Kidney tubule cell (primary cell): ENCODE data around the gene HMGB1.
A peak's percentile ranks its signal among the peaks of the same experiment; 100 is the strongest.

Source experiments
- DNase-seq: peaks from one replicate; pipeline ENCODE4 v3.0.0-alpha.2; 2018; ENCODE audit warnings: low spot score

The HMGB1 gene

DNA sequence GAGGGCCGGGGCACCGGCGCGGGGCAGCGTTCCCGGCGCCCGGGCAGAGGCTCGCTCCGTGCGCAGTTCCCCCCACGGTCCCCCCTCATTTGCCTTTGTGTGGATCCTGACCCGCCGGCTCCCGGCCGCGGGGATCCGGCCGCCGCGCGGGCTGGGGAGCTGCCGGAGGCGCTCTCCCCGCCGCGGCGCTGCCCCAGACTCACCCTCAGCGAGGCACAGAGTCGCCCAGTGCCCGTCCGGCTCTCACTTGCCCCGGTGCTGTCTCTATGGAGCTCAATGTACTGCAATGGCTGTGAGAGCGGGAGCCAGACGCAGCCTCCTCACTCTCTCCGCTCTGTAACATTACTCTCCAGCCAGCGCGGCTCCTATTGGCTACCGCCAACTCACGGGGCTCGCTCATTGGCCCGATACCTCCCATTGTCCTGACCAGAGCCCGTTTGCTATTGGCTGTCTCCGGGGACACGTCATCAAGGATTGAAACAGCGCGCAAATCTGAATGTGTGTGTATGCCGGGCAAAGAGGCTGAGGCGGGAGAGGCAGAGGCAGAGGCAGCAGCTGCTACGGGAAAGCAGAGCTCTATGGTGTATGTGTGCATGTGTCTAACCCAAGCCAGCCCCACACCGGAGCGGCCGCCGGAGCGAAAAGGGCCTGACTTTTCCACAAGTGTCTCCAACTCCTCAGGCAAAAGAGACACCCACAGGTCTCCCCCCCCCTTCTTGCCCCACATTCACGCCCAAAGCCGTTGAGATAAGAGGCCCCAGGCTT lies at the start of gene HMGB1:
Gene HMGB1, minus strand, starts transcription at position 344 of the 765 bp plus-strand sequence. CDS start 2,256 bp downstream, outside the sequence.
- DNase-seq: peak; percentile 99

DNA sequence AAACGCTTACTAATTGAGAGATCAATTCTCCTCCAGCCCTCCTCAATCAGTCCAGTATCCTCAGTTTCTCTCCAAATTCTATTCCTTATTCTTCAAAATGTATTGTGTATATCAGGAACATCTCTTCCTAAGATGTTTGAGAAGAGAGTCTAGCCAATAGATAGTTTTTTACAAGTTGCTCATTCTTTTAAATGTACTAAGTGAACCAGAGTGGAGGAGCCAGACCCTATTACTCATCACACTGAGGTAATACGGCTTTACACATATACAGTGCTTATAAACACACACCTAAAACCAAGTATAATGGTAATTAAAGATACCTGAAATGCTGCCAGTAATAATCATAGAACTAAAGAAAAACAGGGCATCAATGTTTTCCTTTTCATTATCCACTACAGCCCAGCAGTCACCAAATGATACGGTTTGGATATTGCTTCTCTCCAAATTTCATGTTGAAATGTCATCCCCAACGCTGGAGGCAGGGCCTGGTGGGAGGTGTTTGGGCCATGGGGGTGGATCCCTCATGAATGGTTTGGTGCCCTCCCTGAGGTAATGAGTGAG lies 45.2 kb upstream of the HMGB1 start:
- DNase-seq: no peak

DNA sequence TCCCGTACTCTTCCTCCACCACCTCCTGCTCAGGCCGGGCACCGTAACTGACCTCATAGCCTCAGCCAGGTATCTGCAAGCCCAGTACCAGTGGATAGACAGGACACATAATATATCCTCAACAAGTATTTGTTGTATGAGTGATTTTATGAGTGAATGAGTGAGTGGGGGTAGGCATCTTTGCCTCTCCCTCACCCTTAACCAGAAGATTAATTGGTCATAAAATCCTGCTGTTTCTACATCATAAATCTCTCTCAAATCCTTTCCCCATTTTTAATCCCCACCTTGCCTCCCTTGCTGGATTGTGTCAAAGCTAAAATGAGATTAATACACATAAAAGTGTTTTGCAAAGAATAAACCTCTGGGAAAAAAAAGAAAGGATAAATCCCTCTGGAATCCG lies 44.4 kb upstream of the HMGB1 start:
- DNase-seq: no peak

DNA sequence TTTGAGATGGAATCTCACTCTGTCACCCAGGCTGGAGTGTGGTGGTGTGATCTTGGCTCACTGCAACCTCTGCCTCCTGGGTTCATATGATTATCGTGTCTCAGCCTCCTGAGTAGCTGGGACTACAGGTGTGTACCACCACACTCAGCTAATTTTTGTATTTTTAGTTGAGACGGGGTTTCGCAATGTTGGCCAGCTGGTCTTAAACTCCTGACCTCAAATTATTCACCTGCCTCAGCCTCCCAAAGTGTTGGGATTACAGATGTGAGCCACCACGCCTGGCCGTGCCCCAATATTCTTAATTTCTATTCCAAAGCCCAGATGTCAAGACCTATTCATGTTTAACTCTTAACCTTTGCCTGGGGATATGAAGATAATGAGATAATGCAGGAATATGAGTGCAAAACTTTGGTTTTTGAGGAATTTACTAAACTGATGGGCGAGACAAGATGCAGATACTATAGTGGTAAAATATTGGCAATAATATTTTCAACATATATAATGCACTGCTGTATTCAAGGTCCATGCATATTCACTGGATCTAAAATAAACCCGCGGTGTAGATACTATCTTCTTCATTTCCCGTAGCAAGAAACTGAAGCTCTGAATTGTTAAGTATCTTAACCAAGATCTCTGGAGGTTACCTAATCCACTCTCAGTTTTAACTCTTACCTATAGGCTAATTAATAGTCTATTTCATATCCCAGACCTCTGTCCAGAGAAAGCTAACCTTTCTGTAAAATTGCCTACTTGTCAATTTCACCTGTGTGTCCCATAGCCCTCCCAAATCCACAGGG lies 43.7 kb upstream of the HMGB1 start:
- no peak for DNase-seq

DNA sequence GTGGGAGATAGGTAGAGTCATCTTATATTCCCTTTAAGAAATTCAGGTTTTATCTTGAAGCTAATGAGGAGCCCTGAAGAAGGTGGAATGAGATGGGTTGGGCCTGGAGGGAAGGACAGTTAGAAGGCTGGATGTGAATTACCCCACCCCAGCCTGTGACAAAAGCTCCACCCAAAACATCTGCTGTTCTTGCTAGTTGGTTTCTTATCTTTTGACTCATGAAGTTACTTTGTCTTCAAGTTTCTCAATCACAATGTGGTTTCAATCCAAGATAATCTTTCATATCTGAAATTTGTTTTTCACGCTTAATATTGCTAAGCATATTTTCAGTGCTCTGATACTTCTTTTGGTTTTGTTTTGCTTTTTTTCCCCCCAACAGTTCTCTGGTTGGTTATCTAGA lies 38.3 kb upstream of the HMGB1 start:
- no peak for DNase-seq

DNA sequence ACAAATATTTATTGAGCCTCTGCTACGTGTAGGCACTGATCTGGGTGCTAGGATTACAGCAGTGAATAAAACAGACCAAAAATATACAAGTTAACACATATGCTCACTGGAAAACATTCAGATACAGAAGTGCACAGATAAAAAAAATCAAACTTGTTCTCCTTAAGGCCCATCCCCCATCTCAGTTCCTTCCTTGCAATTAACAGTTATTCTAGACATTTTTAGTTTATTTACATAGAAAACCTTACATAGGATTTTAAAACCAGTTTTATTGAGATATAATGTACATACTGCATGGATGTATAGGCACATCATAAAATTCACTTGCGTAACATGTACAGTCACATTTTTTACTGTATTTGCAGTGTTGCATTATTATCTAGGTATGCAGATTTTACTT lies 36.5 kb upstream of the HMGB1 start:
- no peak for DNase-seq

DNA sequence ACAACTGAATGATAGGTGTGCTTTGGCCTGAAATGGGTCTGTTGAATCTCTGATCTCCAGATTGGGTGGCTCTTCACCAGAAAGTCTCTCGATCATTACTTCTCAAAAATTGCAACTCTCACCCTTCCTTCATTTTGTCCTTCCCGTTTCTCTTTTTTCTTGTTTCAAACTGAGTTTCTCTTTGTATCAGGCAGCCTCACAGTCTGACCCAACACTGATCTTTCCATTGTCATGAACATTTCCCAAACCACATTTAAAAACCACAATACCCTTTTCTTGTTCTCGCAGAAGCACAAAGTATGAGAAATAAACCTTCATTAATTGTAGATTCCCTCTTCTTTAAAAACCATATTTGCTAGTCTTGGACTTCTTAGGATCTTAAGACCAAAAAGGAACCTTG lies 33.6 kb upstream of the HMGB1 start:
- DNase-seq: no peak

DNA sequence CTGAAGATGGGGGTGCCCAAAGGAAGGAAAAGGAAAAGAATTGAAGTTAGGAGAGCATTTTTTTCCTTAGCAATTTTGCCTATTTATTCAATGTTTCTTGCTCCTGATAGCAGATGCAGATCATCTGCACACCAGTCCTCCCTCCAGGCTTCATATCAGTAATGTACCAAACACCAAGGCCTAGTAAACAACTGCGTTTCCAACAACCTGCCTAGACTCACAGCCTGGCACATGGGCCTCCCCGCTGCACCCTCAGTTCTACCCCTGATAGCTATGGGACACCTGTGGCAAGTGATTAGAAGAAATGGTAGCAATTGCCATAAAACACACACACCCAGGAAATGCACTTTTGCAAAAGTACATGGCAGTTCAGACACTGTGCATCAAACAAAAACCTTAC lies 30.4 kb upstream of the HMGB1 start:
- no peak for DNase-seq

DNA sequence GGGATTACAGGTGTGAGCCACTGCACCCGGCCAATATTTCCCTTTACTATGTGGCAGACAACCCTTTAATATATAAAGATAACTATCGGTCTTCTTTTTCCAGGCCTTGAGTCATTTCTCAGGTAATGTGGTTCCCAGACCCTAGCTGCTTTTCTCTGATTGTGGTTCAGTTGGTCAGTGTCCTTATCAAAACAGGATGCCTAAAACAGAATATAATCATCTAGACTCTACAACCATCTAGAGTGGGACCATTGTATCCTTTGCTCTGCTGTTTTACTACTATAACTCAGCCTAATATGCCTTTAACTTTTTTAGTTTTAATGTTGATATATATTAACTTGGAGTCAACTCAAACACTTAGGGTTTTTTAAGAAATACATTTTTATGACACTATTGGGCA lies 30.0 kb upstream of the HMGB1 start:
- no peak for DNase-seq

DNA sequence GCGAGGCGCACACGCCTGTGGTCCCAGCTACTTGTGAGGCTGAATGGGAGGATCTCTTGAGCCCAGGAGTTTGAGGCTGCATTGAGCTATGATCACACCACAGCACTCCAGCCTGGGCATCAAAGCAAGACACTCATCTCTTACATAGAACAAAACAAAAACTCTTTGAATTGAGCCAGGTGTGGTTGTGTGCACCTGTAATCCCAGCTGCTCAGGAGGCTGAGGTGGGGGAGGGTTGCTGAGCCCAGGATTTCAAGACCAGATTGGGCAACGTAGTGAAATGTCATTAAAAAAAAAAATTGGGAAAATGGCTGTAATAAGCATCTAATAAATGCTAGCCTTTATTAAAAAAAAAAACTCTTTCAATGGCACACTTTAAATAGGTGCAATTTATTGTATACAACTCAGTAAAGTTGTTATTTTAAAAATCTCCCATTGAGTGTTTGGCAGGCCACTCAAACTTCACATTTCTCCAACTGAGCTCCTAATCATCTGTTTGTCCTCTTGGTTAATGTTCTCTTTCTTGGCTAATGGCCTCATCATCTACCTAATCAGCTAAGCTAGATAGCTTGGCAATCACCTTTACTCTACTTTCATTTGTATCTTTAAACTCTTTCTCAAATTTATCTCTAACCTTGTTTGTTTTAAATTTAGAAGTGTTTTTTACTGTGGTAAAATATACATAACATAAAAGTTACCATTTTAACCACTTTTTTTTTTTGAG lies 28.1 kb upstream of the HMGB1 start:
- DNase-seq: no peak

DNA sequence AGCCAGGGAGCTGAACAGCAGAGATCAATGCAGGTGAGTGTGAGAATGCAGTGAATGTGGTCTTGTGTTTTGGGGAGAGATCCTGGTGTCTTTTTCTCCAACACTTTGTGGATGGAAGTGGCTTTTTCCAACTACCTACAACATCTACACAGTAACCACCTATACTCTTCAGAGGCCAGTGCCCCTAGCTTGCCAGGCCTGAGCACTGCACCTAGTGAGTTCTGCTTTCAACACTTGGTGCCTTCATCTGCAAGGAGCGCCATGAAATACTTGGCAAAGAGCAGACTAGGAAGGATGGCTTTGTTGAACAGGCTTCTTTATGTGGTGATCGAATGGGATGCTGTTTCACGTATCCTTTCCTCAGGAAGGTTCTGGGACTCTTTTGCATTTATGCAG lies 21.3 kb upstream of the HMGB1 start:
- DNase-seq: no peak

DNA sequence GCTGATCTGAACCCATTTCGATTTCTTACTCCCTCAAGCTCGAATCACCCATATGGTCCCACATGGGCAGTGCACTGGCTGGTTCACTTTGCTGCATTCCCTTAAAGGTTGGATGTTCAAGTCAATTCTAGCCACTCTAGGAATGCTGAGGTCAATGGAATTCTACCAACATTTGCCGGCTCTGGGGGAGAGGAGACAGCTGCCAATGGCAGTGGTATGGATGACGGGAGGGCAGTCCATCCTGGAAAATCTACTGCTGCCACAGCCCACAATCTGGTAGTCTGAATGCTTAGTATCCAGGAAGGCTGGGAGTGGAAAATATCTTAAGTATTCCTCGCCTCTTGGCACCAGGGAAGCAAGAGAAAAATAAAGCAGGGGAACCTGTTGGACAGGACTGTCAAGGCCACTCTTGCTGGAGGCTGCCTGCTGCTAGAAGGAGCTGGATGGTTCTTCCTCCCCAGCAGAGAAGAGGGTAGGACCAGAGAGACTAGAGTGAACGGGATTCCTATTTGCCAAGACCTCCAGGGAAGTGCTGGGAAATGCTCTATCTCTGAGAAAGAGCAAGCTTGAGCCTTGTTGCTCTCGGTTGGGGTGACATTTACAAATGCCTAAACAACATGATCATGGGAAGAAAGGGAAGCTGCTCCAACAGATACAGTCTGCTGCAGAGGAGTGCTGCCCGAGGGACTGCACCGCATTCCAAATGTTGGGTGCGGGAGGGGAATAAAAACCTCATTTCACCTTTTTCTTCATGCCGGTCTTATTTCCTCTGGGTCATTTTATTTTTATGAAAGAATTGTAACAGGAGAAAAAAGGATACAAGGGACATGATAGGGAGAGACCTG lies 20.7 kb upstream of the HMGB1 start:
- DNase-seq: peak; percentile 9

DNA sequence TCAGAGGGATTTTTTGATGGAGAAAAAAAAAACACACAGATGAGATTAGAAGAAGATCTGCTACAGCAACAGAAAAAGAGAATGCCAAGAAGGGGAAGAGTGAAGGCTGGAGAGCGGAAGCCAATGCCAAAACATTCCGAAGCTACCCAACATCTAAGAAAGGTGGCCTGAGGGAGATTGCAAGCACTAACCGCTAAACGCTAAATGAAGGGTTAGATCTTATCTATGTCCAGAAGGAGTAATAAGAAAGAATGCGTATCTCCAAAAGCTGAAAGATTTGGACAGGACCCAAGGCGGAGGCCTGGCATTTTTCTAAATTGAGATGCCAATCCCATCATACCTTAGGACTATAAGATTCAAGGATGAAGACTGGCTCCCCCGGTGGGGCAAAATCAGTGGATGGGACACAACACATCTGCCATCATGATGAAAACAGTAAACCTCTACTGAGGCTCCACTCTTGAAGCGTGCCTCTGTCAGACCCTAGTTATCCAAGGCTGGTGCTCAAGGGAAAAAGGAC lies 15.6 kb upstream of the HMGB1 start:
- DNase-seq: no peak

DNA sequence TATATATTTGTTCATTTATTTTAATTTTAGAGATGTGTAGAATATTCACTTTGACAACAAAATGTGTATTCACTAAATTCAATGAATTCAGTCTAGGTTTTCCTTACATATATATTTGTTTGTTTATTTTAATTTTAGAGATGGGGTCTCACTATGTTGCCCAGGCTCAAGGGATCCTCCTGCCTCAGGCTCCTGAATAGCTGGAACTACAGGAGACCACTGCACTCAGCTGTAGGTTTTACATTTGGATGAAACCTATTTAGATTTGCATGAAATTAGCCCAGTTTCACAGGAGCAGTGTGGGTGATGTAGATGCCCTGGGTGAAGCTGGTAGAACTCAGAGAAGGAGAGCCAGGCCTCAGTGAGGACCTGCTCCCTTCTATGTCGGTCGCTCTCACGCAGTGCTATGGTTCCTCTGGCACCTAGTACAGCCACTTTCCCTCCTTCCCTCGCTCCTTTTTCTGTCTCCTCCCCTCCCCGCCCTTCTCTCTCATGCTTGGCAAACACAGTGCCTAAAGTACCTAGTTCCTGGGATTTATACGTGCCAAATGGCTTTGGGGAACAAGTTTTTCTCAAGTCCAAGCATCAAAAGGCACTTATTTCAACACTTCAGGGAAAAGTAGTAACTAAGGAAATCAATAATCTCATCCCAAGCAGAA lies 14.7 kb upstream of the HMGB1 start:
- no peak for DNase-seq

DNA sequence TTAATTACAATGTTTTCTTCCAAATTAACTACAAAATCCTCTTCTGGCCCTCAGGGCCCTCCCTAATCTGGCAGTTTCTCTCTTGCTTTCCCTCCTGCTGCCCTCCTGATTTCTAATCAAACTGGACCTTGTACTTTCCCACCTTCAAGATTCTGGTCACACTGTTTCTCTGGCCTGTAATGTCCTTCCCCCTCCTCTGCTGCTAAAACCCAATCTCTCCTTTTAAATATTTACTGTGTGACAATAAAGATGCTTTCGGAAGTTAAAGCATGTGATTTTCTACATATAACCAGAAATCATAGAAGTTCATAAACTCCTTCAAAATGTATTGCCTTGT lies 14.1 kb upstream of the HMGB1 start:
- DNase-seq: no peak

DNA sequence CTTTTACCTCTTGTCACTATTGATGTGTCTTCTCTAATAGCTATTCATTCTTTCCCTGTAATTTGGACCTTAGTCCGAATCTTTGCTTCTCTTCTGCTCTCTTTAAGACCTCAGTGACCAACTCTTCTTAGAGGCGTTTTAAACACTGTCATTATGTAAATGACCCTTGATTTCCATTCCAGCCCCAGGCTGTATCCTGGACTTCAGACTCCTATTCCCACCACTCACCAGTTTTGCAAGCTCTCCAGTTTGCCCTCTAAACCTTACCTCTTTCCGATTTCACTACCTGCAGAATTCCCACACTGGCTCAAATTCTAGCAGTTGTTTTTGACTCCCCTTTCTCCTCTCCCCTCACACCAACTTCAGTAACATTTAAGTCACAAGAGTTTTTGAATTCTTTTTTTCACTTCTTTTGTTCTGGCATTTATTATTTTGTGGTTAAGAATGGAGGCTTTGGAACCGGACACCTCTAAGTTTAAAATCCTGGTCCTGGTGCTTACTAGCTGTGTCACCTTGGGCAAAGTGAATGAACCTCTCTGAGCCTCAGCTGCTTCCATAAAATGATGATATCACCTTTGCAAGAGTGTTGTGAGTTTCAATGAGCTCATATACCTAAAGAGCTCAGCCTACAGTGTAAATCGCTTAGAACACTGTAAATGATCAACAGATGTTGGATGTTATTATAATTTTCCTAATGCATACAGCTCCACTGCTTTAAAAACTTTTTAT lies 13.6 kb upstream of the HMGB1 start:
- no peak for DNase-seq

DNA sequence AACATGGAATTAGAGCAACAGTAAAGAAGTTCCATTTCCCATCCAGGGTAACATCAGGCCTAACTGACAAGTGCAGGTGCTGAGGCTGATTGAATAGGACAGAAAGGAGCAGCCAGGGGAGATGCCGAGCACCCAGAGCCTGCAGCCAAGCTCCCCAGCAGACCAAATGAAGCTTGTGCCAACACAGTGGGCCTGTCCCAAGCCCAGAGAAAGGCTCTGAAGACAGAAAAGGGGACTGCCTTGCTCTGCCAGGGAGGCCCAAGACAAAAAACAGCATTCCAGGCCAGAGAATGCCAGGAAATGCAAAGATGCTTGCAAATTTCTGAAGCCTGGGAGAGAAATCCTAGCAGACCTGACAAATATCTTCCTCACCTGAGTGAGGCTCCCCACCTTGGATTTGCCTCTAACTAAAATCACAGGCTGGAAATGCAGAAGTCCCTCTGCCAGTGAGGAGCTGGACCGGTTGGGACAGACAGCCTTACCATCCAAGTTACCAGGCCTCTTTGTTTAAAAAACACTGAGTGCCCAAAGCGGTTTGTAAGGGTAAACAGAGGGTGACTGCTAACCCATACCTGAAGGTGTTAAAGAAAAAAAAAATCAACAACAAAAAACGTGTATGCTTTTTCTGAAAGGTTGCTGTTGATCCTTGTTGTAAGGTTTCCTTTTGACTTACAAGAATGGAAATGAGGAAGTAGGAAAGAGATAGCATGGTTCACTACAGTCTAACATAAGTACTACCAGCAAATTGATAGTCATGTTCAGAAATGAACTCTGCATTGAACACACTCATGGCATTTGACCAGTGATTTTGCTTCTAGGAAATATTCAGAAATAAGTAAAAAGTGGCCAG lies 11.8 kb upstream of the HMGB1 start:
- no peak for DNase-seq

DNA sequence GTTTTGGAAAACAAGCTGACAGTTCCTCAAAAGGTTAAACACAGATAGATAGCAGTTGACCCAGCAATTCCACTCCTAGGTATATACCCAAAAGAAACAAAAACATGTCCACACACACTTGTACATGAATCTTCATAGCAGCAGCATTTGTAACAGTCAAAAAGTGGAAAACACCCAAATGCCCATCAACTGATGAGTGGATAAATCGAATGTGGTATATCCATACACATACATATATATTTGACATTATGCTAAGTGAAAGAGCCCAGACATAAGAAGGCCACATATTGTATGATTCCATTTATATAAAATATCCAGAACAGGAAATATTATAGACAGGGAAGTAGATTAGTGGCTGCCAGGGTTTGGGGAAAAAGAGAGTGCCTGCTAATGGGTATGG lies 7.9 kb upstream of the HMGB1 start:
- no peak for DNase-seq

DNA sequence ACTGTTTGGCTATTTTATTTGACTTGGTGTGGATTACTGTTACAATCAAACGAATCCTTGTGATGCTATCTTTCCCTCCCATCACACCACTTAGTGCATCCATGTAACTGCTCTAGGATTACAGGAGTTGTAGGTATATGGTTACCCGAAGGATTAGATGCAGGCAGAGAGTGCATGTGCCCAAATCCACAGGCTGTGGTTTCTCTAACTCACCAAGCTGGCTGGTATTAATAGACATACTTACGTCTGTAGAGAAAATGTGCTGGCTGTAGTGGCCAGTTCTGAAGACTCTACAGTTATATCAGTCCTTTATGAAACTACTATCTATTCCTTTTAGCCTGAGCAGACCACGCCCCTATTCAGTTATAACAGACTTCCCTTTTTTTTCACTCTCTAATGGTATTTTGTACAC lies 1.1 kb upstream of the HMGB1 start:
- DNase-seq: peak; percentile 8
